ENCODE data around the gene MOSMO. TPM values are rescaled to one million over a fixed set of nuclear protein-coding genes. Genes with fewer than 3 reads are reported as not detected.

Gene MOSMO
- total and polyA plus RNA-seq, 9 of the 15 experiments (the other 6 are each of a cell fraction or from before 2014, with no cell fraction given), result 1.9 to 13.3 (median 7.7) TPM

DNA sequence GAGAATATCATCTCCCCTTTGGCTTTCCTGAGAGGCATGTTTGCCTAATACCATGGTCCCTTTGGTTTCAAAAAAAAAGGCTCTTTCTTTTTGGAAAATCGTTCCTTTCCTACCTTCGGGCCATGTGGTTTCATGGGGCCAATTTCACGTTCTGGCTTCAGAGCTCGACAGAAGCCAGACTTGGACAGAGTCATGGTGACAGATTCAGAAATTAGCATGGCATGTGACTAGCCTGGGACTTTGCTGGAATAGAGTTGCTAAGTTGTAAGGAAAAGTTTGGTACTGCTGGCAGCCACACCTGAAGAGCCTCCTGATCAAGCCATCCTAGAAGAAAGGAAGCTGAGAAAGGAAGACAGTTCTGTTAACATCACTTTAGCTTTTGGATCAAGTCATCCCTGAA lies 82.0 kb downstream of the MOSMO start:
- H4K20me1 ChIP-seq (replicated peaks; ENCODE audit: control insufficient read depth, insufficient read depth, low read length), result no peaks in the 10 kb centered on the region
- no peaks in the 10 kb centered on the region; a peak in 2 of 5 replicates for H3K4me1 ChIP-seq (replicated peaks in 1 of 2; ENCODE audit: control insufficient read depth in 2 of 2, insufficient read depth in 2 of 2, low read length in 2 of 2)
- H3K4me2 ChIP-seq (ENCODE audit: insufficient read depth, low read length), result no peak overlapping the region
- ChIA-PET POLR2A (interaction anchor here (0.9 kb wide), 1 partner anchor 9 kb away, joined by 3 read pairs; no protein-coding TSS in a partner anchor), CTCF (ENCODE audit: low intra/inter-chr PET ratio) (no interaction called here)
- no peaks in the 10 kb centered on the region for H3K9me3 ChIP-seq (replicated peaks; ENCODE audit: control insufficient read depth, insufficient read depth, low read depth, low read length)
- no TSS peak for BruUV-seq (replicated peaks)
- no peaks in the 10 kb centered on the region for H3K79me2 ChIP-seq (ENCODE audit: control insufficient read depth, insufficient read depth, low read length)
- no peaks in the 10 kb centered on the region for H3K9me1 ChIP-seq (ENCODE audit: control insufficient read depth, insufficient read depth, low read length)
- no peak overlapping the region for H3K27ac ChIP-seq (ENCODE audit: extremely low read depth, low read depth, low read length)
- no peak for ATAC-seq
- no peak for FAIRE-seq
- WGBS (ENCODE audit: insufficient coverage, low coverage, missing lambda C conversion rate), result 0% methylated on average over 4 of the region's 4 CpGs
- intact Hi-C loops (cut with micrococcal nuclease) (no loop called here), in situ Hi-C loops (cut with MboI) (no loop called here)
- TF ChIP-seq ZFPM2 (CRISPR knock-in tag; IDR thresholded peaks at IDR 0.05) (no peak), ZNF586 (CRISPR knock-in tag; conservative IDR thresholded peaks at IDR 0.05) (no peak), TBP (optimal IDR thresholded peaks at IDR 0.05; ENCODE audit: low read depth, low read length) (no peak), ZNF175 (CRISPR knock-in tag; IDR thresholded peaks at IDR 0.05; ENCODE audit: low read depth) (no peak), NRF1 (conservative IDR thresholded peaks at IDR 0.05 in 1 of 2, IDR thresholded peaks at IDR 0.05 in 1 of 2) (no peak)
- TF ChIP-seq, protein P1, sequence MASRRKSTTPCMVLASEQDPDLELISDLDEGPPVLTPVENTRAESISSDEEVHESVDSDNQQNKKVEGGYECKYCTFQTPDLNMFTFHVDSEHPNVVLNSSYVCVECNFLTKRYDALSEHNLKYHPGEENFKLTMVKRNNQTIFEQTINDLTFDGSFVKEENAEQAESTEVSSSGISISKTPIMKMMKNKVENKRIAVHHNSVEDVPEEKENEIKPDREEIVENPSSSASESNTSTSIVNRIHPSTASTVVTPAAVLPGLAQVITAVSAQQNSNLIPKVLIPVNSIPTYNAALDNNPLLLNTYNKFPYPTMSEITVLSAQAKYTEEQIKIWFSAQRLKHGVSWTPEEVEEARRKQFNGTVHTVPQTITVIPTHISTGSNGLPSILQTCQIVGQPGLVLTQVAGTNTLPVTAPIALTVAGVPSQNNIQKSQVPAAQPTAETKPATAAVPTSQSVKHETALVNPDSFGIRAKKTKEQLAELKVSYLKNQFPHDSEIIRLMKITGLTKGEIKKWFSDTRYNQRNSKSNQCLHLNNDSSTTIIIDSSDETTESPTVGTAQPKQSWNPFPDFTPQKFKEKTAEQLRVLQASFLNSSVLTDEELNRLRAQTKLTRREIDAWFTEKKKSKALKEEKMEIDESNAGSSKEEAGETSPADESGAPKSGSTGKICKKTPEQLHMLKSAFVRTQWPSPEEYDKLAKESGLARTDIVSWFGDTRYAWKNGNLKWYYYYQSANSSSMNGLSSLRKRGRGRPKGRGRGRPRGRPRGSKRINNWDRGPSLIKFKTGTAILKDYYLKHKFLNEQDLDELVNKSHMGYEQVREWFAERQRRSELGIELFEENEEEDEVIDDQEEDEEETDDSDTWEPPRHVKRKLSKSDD (conservative IDR thresholded peaks at IDR 0.05; ENCODE audit: low read length), result no peak
- H3K9ac ChIP-seq (ENCODE audit: insufficient read depth in 1 of 2, low read depth in 2 of 2, low read length in 2 of 2), result no peak overlapping the region
- DNase-seq (ENCODE audit: extremely low read depth in 1 of 4, low spot score in 3 of 4), result no peak
- peaks cover 5 to 8% of the 10 kb centered on the region in 2 experiments; a peak in 4 of 5 replicates for H3K27me3 ChIP-seq (ENCODE audit: control insufficient read depth in 2 of 2, insufficient read depth in 2 of 2, low read length in 2 of 2)
- no peaks in the 10 kb centered on the region for H3K36me3 ChIP-seq (ENCODE audit: control insufficient read depth, insufficient read depth, low read length)
- no peak overlapping the region for H2AFZ ChIP-seq (ENCODE audit: low read depth, low read length)
- H3K4me3 ChIP-seq, result no peak overlapping the region
